Activated T-helper 2 cell treated with anti-CD3 and anti-CD28 coated beads, Interferon-gamma antibody, Interleukin-2, Interleukin-4, amounts not matched to agents 10 μg/mL and 5 μg/mL and 100 μg/mL, durations not matched to agents 14 hours and 24 hours and 36 hours (primary cell): ENCODE measurements around the gene KCNK1. TPM values are rescaled to one million over a fixed set of nuclear protein-coding genes. Genes with fewer than 3 reads are reported as not detected.
A peak's percentile ranks its signal among the peaks of the same experiment; 100 is the strongest.
"Not testable (repeated sequence)": the region's sequence is repeated elsewhere in the genome, so short reads cannot be mapped to it uniquely, and the experiment has no call there.

Experiments used
- DNase-seq: peaks from one replicate; pipeline ENCODE4 v3.0.0; 2021; ENCODE audit warnings: low spot score
- H3K27ac Mint-ChIP-seq: one replicate; pipeline ENCODE4 v1.8.0; 2021; ENCODE audit warnings: mixed read lengths
- H3K27me3 Mint-ChIP-seq: one replicate; pipeline ENCODE4 v1.8.0; 2021; ENCODE audit warnings: low read depth, mixed read lengths
- H3K36me3 Mint-ChIP-seq: one replicate; pipeline ENCODE4 v1.8.0; 2021; ENCODE audit warnings: low read depth, mixed read lengths
- H3K4me1 Mint-ChIP-seq: one replicate; pipeline ENCODE4 v1.8.0; 2021; ENCODE audit warnings: low read depth, mixed read lengths
- H3K4me3 Mint-ChIP-seq: one replicate; pipeline ENCODE4 v1.8.0; 2021; ENCODE audit warnings: low read depth, mild to moderate bottlenecking, moderate library complexity, mixed read lengths
- H3K9me3 Mint-ChIP-seq: one replicate; pipeline ENCODE4 v1.8.0; 2021; ENCODE audit warnings: mixed read lengths
- intact Hi-C: fragments of 100-400 bp; cut with micrococcal nuclease; formaldehyde crosslinking; loops from one replicate; pipeline ENCODE4 v1.15.1; 2023
- total RNA-seq: library from RNA; stranded (reverse); gene quantifications from 2 replicates; pipeline ENCODE4 v1.2.3, GENCODE V29; 2022

The KCNK1 gene
- total RNA-seq, 1 donor from 2014 or later: 5.4 TPM

DNA sequence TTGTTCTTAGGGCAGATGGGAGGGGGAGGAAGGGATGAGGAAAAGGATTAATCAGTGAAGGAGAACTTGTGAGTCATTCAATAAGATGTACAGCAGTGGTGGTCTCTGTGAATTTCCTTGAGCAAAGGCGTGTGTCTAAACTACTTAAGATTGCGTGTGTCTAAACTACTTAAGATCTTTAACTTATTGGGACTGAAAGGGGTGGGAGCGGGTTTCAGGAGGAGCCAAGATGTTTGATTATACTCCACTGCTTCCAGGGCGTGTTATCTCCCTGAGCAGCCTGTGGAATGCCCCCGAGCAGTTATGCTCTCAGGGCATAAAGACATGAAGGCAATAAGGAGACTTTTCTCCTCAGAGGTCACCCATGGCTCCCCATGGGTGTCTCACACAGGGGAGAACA, 2.5 kb upstream of the KCNK1 start:
- Mint-ChIP-seq H3K27me3 (peaks cover 49% of the 10 kb centered on the region), H3K4me1 (peaks cover 44% of the 10 kb centered on the region), H3K36me3 (peaks cover 13% of the 10 kb centered on the region)
- intact Hi-C loops, H3K27ac Mint-ChIP-seq, DNase-seq, H3K4me3 Mint-ChIP-seq, H3K9me3 Mint-ChIP-seq: not testable (repeated sequence)

DNA sequence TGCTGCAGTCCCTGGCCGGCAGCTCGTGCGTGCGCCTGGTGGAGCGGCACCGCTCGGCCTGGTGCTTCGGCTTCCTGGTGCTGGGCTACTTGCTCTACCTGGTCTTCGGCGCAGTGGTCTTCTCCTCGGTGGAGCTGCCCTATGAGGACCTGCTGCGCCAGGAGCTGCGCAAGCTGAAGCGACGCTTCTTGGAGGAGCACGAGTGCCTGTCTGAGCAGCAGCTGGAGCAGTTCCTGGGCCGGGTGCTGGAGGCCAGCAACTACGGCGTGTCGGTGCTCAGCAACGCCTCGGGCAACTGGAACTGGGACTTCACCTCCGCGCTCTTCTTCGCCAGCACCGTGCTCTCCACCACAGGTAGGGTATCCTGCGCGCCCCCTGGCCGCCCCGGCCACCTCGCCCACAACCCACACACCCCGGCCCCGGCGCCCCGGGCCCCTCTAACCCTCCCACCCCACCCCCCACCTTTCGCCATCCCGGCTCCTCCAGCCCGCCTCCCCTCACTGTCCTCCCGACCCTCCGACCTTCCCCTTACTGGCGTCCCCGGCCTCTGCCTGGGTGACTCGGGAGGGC, 352 bp downstream of the KCNK1 start:
- H3K4me3 Mint-ChIP-seq: peak overlapping the region; percentile 83
- peaks cover 31% of the 10 kb centered on the region for H3K4me1 Mint-ChIP-seq
- DNase-seq: peak; percentile 16
- H3K36me3 Mint-ChIP-seq: peaks cover 28% of the 10 kb centered on the region
- H3K27ac Mint-ChIP-seq: peak overlapping the region; percentile 68
- peaks cover 56% of the 10 kb centered on the region for H3K27me3 Mint-ChIP-seq
- intact Hi-C loops: no loop called here
- no peaks in the 10 kb centered on the region for H3K9me3 Mint-ChIP-seq

DNA sequence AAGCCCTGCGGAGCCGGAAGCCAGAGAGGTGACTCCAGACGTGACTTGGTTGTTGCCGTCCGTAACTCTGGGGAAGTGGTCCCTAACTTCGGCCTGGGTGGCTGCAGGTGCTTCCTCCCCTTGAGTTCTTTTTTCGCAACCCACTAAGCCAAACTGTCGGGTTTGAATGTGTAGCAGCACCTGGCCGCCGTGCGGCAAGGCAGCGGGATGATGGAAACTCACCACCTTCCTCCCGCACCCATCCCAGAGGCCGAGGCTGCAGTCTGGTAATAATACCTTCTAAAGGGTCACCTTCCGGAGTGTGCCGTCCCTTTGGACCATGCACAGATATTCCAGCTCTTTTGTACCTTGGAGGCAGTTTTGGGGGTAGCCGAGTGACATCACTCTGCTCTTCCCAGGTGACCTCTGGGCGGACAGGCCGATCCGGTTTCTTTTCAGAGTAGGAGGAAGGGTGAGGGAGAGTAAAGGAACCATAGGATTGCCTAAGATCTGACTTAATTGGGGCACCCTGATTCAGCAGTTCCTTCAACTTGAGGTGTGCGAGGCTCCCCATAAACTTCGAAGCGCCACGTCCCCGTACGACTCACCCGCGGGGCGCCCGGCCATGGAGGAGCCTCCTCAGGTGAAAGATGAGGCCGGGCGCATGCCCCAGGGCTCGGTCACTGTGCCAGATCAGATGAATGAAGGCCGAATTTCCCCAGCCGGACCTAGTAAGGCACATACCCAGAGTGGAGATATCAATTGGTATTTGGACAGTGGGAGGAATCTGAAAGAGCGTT, 1.0 kb downstream of the KCNK1 start:
- intact Hi-C loops: no loop called here
- Mint-ChIP-seq H3K9me3 (no peaks in the 10 kb centered on the region), H3K4me1 (peaks cover 31% of the 10 kb centered on the region), H3K27me3 (peaks cover 54% of the 10 kb centered on the region), H3K27ac (peak overlapping the region; percentile 68), H3K4me3 (peak overlapping the region; percentile 83), H3K36me3 (peaks cover 31% of the 10 kb centered on the region)
- no peak for DNase-seq

DNA sequence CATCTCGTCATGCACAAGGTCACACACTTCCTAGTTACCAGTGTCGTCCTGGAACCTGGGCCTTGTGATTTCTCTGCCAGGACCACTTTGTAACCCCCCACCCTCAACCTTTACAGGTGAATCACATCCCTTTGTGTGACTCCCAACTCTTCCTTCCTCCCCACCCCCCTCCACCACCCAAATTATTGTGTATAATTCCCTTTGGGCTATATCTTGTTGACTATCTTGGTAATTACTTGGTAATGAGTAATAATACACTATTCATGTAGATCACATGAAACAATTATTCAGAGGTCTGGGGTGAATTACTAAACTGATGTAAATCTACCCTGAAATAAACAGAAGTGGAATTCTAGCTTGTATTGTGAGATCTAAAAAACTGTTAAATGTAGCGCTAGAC, 1.7 kb downstream of the KCNK1 start:
- H3K9me3 Mint-ChIP-seq: no peaks in the 10 kb centered on the region
- H3K4me1 Mint-ChIP-seq: peaks cover 31% of the 10 kb centered on the region
- no peak overlapping the region for H3K27ac Mint-ChIP-seq
- intact Hi-C loops: no loop called here
- H3K27me3 Mint-ChIP-seq: peaks cover 51% of the 10 kb centered on the region
- peak overlapping the region; percentile 83 for H3K4me3 Mint-ChIP-seq
- no peak for DNase-seq
- peaks cover 31% of the 10 kb centered on the region for H3K36me3 Mint-ChIP-seq

DNA sequence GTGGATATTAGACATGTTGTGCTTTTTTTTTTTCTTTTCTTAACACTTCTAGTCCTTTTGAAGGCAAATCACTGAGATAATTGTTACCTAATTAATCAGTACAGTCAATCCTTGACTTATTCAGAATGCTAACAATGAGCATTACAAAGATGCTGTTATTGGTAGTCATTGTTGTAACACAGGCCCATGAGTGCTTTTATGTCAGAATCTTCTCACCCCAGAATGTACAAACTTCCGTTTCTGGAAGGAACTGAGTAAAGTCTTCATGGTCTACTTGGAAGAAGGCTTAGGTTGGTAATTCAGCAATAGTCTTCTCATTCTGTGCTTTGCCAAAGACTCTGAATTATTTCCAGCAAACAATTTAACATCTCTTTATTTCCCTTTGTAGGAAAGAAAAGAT, 3.1 kb downstream of the KCNK1 start:
- Mint-ChIP-seq H3K36me3 (peaks cover 31% of the 10 kb centered on the region), H3K9me3 (no peaks in the 10 kb centered on the region), H3K4me3 (no peak overlapping the region), H3K27ac (no peak overlapping the region), H3K4me1 (peaks cover 28% of the 10 kb centered on the region), H3K27me3 (peaks cover 41% of the 10 kb centered on the region)
- intact Hi-C loops: no loop called here
- DNase-seq: no peak

DNA sequence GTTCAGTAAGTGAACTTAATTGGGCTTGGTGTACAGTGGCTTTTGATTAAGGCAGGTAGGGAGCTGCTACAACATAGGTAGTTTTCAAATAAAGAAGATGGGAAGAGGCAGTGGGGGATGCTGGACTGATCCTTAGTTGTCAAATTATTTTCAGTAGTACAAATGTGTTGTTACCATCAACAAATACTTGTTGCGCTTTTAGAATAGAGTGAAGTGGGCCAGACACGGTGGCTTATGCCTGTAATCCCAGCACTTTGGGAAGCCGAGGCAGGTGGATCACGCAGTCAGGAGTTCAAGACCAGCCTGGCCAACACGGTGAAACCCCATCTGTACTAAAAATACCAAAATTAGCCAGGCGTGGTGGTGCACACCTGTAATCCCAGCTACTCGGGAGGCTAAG, 5.5 kb downstream of the KCNK1 start:
- H3K27me3 Mint-ChIP-seq: peaks cover 34% of the 10 kb centered on the region
- H3K9me3 Mint-ChIP-seq, intact Hi-C loops: not testable (repeated sequence)

DNA sequence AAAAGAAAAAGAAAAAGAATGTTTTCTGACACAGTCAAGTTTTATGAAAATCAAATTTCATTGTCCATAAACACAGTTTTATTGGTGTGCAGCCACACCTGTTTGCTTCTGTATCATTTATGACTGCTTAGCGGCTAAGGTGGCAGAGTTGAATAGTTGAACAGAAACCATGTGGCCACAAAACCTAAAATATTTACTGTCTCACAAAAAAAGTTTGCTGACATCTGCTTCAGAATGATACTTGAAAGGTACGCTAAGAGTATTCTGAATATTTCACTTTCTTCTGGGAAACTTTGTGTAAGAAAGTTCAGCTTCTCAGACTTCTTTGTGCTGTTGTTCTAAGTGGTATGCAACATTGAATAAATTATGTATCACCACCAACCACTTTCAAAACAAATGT, 6.2 kb downstream of the KCNK1 start:
- peaks cover 26% of the 10 kb centered on the region for H3K36me3 Mint-ChIP-seq
- no peak for DNase-seq
- intact Hi-C loops: no loop called here

More for the DNA sequence above, 5.5 kb downstream of the KCNK1 start:
- H3K27ac Mint-ChIP-seq, DNase-seq, H3K4me3 Mint-ChIP-seq: not testable (repeated sequence)
- peaks cover 19% of the 10 kb centered on the region for H3K4me1 Mint-ChIP-seq
- peaks cover 31% of the 10 kb centered on the region for H3K36me3 Mint-ChIP-seq

DNA sequence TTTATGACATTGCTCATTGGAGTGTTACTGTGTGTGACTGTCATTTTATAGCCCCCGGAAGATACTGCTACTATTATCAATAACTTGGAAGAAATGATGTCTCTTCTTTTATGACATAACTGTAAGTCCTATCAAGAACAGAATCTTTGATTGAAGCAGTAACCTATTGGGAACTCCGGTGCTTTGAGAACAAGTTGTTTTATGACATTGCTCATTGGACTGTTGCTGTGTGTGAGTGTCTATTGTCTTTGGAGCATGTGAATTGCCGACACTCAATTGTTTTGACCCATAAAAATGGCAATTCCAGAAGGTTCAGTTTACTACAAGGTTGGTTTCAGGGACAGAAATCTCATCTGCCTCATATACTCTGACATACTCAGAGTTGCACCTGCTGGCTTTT, 8.0 kb downstream of the KCNK1 start:
- H3K27me3 Mint-ChIP-seq: peaks cover 10% of the 10 kb centered on the region
- intact Hi-C loops: no loop called here
- H3K4me3 Mint-ChIP-seq: no peak overlapping the region
- H3K27ac Mint-ChIP-seq: no peak overlapping the region
- H3K9me3 Mint-ChIP-seq: no peaks in the 10 kb centered on the region
- peaks cover 17% of the 10 kb centered on the region for H3K36me3 Mint-ChIP-seq
- DNase-seq: no peak
- H3K4me1 Mint-ChIP-seq: peaks cover 6% of the 10 kb centered on the region

More for the DNA sequence above, 6.2 kb downstream of the KCNK1 start:
- no peak overlapping the region for H3K4me3 Mint-ChIP-seq
- no peak overlapping the region for H3K27ac Mint-ChIP-seq
- no peaks in the 10 kb centered on the region for H3K9me3 Mint-ChIP-seq
- peaks cover 29% of the 10 kb centered on the region for H3K27me3 Mint-ChIP-seq
- peaks cover 14% of the 10 kb centered on the region for H3K4me1 Mint-ChIP-seq

DNA sequence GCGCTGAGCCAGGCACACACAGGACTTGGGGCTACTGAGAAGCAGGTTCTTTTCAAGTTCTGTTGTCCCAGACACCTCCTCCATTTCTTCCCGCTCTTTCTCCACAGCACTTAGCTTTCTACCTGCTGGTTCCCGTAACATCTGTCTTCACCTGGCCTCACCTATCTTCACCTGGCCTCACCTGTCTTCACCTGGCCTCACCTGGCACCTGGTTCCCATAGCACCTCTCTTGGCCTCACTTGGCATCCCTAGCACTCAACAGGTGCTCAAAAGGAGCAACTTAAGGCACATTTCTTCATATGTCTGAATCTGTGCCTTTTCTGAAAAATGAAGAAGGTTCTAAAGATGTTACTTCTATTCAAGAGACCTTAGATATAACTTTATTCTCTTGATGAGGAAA, 10.4 kb downstream of the KCNK1 start:
- intact Hi-C loops: no loop called here
- Mint-ChIP-seq H3K4me3 (no peak overlapping the region), H3K27me3 (peaks cover 7% of the 10 kb centered on the region), H3K9me3 (no peaks in the 10 kb centered on the region), H3K36me3 (peaks cover 4% of the 10 kb centered on the region), H3K4me1 (peaks cover 11% of the 10 kb centered on the region), H3K27ac (no peak overlapping the region)
- no peak for DNase-seq

DNA sequence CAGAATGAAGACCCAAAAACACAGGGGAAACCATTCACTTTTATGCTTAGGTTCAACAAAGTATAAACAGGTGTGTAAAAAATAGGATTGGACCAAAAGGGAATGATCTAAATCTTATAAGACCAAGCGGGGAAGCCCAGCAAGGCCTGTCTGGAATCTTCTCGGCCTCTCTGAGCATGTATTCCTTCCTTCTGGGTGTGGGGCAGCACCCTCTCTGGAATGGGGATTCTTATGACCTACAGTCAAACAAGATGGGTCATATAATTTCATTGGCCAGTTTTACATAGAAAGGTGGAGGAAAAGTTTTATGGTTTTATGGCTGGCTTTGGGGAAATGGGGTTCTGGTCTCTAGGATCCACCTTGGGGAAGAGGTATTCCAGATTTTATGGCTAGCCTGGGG, 11.2 kb downstream of the KCNK1 start:
- no peak overlapping the region for H3K4me3 Mint-ChIP-seq
- H3K36me3 Mint-ChIP-seq: peaks cover 3% of the 10 kb centered on the region
- peaks cover 11% of the 10 kb centered on the region for H3K4me1 Mint-ChIP-seq
- peaks cover 6% of the 10 kb centered on the region for H3K27me3 Mint-ChIP-seq
- no peak for DNase-seq
- H3K9me3 Mint-ChIP-seq: no peaks in the 10 kb centered on the region
- intact Hi-C loops: loop anchor here (5.0 kb wide), 1 partner anchor 42 kb away; no protein-coding TSS in a partner anchor
- H3K27ac Mint-ChIP-seq: no peak overlapping the region

DNA sequence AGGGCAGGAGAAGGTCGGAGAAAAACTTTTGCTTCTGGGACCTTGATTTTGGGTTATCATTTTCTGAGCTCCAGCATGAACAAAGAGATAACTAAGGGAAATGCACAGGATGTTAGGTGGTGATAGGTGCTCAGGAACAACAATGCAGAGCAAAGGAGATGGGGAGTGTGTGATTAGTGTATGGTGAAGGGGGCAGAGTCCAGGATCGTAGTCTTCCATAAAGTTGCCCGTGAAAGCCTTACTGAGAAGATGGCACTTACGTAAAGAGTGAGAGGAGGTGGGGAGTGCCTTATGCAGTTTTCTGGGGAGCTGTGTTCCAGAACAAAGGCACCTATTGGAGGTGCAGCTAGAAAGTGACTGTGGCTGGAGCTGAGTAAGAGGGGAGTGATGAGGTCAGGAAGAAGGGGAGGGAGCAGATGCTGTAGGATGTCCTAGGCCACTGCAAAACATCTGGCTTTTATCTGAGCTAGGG, 11.6 kb downstream of the KCNK1 start:
- Mint-ChIP-seq H3K27ac (no peak overlapping the region), H3K4me3 (no peak overlapping the region), H3K4me1 (peaks cover 11% of the 10 kb centered on the region), H3K27me3 (peaks cover 6% of the 10 kb centered on the region), H3K9me3 (no peaks in the 10 kb centered on the region), H3K36me3 (peaks cover 3% of the 10 kb centered on the region)
- no peak for DNase-seq
- intact Hi-C loops: loop anchor here (5.0 kb wide), 1 partner anchor 42 kb away; no protein-coding TSS in a partner anchor

DNA sequence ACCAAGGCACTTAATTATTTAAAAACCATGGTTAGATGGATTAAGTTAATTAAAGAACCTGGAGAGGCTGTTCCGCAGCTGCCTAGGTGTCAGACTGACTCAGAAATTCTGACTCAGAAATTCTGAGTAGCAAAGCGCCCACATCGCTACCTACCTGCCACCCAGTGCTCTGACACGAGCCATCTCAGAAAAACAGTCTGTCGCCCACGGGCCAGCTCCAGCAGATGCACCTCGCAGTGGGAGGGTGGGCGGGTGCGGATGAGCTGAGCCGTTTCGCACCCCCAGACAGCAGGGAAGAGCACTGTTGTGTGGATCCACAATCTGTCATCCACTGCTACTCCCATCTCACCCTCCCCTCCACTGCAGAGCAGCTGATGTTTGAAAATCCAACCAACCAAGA, 13.5 kb downstream of the KCNK1 start:
- H3K9me3 Mint-ChIP-seq: no peaks in the 10 kb centered on the region
- H3K36me3 Mint-ChIP-seq: peaks cover 3% of the 10 kb centered on the region
- peaks cover 4% of the 10 kb centered on the region for H3K27me3 Mint-ChIP-seq
- no peak overlapping the region for H3K27ac Mint-ChIP-seq
- H3K4me1 Mint-ChIP-seq: peaks cover 7% of the 10 kb centered on the region
- DNase-seq: no peak
- intact Hi-C loops: loop anchor here (1.0 to 5.0 kb wide), 2 partner anchors 28 to 40 kb away; no protein-coding TSS in a partner anchor
- no peak overlapping the region for H3K4me3 Mint-ChIP-seq

DNA sequence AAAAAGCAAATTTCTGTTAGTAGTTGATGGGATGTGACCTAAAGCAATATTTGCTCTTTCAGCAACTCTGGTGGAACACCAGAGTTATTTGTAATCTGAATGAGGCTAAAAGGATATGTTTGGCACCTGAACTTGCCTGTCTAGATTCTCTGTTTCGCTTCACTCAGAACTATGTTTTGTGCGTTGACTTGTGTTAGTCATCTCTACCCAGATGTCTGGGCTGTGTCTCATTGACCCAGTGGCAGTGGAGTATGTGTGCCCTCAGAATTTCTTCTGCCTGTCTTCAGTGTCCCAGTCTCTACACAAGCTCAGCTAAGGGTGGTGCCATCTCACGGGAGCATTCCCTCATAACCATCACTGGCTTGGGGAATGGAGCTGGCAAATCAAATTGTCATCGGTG, 13.9 kb downstream of the KCNK1 start:
- Mint-ChIP-seq H3K9me3 (no peaks in the 10 kb centered on the region), H3K27ac (peak overlapping the region; percentile 43), H3K4me3 (no peak overlapping the region), H3K4me1 (peaks cover 7% of the 10 kb centered on the region), H3K27me3 (no peaks in the 10 kb centered on the region), H3K36me3 (peaks cover 3% of the 10 kb centered on the region)
- DNase-seq: no peak
- intact Hi-C loops: loop anchor here (1.0 to 5.0 kb wide), 2 partner anchors 29 to 39 kb away; no protein-coding TSS in a partner anchor
